Uterus (tissue), 4 donors: Measurements from ENCODE around the gene UBR4. TPM values are rescaled to one million over a fixed set of nuclear protein-coding genes. Genes with fewer than 3 reads are reported as not detected.
"Not testable (repeated sequence)": the region's sequence is repeated elsewhere in the genome, so short reads cannot be mapped to it uniquely, and the experiment has no call there.

Source experiments
- DNase-seq, 2 donors: peaks; one replicate each; pipeline ENCODE4 v3.0.0-alpha.2; 2019 to 2020
- H3K27ac ChIP-seq, 2 donors: fragments of 200-600 bp; sonication (generic); 1 replicate in 1 of 2; 2 replicates in 1 of 2; pipeline ENCODE4 v1.5.1; 2016 to 2018
- H3K27me3 ChIP-seq, 2 donors: fragments of 200-600 bp; sonication (generic); one replicate each; pipeline ENCODE4 v1.5.1; 2018 to 2019; ENCODE audit warnings: control low read depth in 1 of 2
- H3K36me3 ChIP-seq, 2 donors: fragments of 200-600 bp; sonication (generic); one replicate each; pipeline ENCODE4 v1.5.1; 2019; ENCODE audit warnings: control low read depth in 1 of 2
- H3K4me1 ChIP-seq, 2 donors: fragments of 200-600 bp; sonication (generic); one replicate each; pipeline ENCODE4 v1.5.1; 2018 to 2019; ENCODE audit warnings: control low read depth in 1 of 2
- H3K4me3 ChIP-seq, 2 donors: fragments of 200-600 bp; sonication (generic); 1 replicate in 1 of 2; 2 replicates in 1 of 2; pipeline ENCODE4 v1.5.1; 2018 to 2019; ENCODE audit warnings: mild to moderate bottlenecking in 1 of 2
- H3K9me3 ChIP-seq, 2 donors: fragments of 200-600 bp; sonication (generic); one replicate each; pipeline ENCODE4 v1.5.1; 2019; ENCODE audit warnings: control low read depth in 1 of 2
- CTCF ChIP-seq, 4 experiments: fragments of 200-600 bp in 2 of 4; fragments of 450-650 bp in 2 of 4; sonication (generic) in 2 of 4; IDR thresholded peaks; one replicate each; pipeline ENCODE4 v1.5.1; 2016 to 2019; ENCODE audit warnings: antibody characterized with exemption in 4 of 4, mild to moderate bottlenecking in 2 of 4, moderate library complexity in 1 of 4
- POLR2A ChIP-seq, 2 donors: fragments of 450-650 bp; IDR thresholded peaks; one replicate each; pipeline ENCODE4 v1.6.1; 2016; ENCODE audit warnings: antibody characterized with exemption in 2 of 2, mild to moderate bottlenecking in 1 of 2, moderate library complexity in 1 of 2
- intact Hi-C: fragments of 100-400 bp; cut with DNase I; formaldehyde crosslinking; loops from one replicate; pipeline ENCODE4 v1.15.1; 2023; ENCODE audit warnings: low total_unique reads
- total RNA-seq, 4 donors: library from RNA; depleted of rRNA in 3 of 4; stranded (reverse); fragments of >200 nt in 3 of 4; gene quantifications; one replicate each; pipeline versions ENCODE4 v1.1.0 to v1.2.4, GENCODE V29; 2014 to 2023
- donor health status: DM: yes; HTN: yes; CAD: no.

Gene UBR4
- total RNA-seq, 4 donors from 2014 or later, result 50.0 to 161 (median 105) TPM

GRCh38 chr1:19219451-19219850, 9.4 kb upstream of the UBR4 start:
- TF ChIP-seq POLR2A (IDR thresholded peaks at IDR 0.05) (no peak), CTCF (IDR thresholded peaks at IDR 0.05) (no peak)
- Histone ChIP-seq H3K9me3 (no peaks in the 10 kb centered on the region), H3K36me3 (no peaks in the 10 kb centered on the region), H3K4me3 (no peak overlapping the region), H3K27ac (no peak overlapping the region), H3K27me3 (no peaks in the 10 kb centered on the region), H3K4me1 (no peaks in the 10 kb centered on the region)
- DNase-seq, result no peak
- intact Hi-C loops, result no loop called here

- H3K4me3 ChIP-seq, H3K27me3 ChIP-seq, intact Hi-C loops, H3K9me3 ChIP-seq, H3K27ac ChIP-seq, DNase-seq, H3K4me1 ChIP-seq, H3K36me3 ChIP-seq: not testable (repeated sequence)
Measured at GRCh38 chr1:19216585-19216984, 6.5 kb upstream of the UBR4 start.

GRCh38 chr1:19213580-19213979, 3.5 kb upstream of the UBR4 start:
- Histone ChIP-seq H3K4me3 (no peak overlapping the region), H3K36me3 (no peaks in the 10 kb centered on the region), H3K4me1 (peaks cover 7 to 11% of the 10 kb centered on the region in 2 donors), H3K27me3 (no peaks in the 10 kb centered on the region), H3K27ac (no peak overlapping the region), H3K9me3 (no peaks in the 10 kb centered on the region)
- TF ChIP-seq POLR2A (IDR thresholded peaks at IDR 0.05) (no peak), CTCF (IDR thresholded peaks at IDR 0.05) (no peak)
- intact Hi-C loops, result no loop called here
- DNase-seq, result no peak

- intact Hi-C loops, result no loop called here
- TF ChIP-seq CTCF (IDR thresholded peaks at IDR 0.05), result no peak
- TF ChIP-seq POLR2A (IDR thresholded peaks at IDR 0.05), result no peak
Measured at GRCh38 chr1:19212167-19212566, 2.1 kb upstream of the UBR4 start.

GRCh38 chr1:19210772-19211549, 895 bp upstream of the UBR4 start:
- Histone ChIP-seq H3K36me3 (no peaks in the 10 kb centered on the region), H3K27ac (peak overlapping the region; percentile 86 to 95), H3K27me3 (no peaks in the 10 kb centered on the region), H3K4me1 (peaks cover 9 to 13% of the 10 kb centered on the region in 2 donors), H3K4me3 (peak overlapping the region; percentile 75 to 81), H3K9me3 (no peaks in the 10 kb centered on the region)
- no peak for TF ChIP-seq POLR2A (IDR thresholded peaks at IDR 0.05)
- no peak for TF ChIP-seq CTCF (IDR thresholded peaks at IDR 0.05)
- intact Hi-C loops, result no loop called here
- no peak for DNase-seq

More at GRCh38 chr1:19212167-19212566, 2.1 kb upstream of the UBR4 start:
- H3K27me3 ChIP-seq, result no peaks in the 10 kb centered on the region
- no peak for DNase-seq
- H3K4me1 ChIP-seq, result peaks cover 7 to 13% of the 10 kb centered on the region in 2 donors
- H3K27ac ChIP-seq, result no peak overlapping the region
- no peak overlapping the region for H3K4me3 ChIP-seq
- no peaks in the 10 kb centered on the region for H3K9me3 ChIP-seq
- H3K36me3 ChIP-seq, result no peaks in the 10 kb centered on the region
